Measurements from ENCODE around the gene PHF20. TPM values are rescaled to one million over a fixed set of nuclear protein-coding genes. Genes with fewer than 3 reads are reported as not detected.

The PHF20 gene
- total and polyA plus RNA-seq, 3 donors from 2014 or later: 59.8 to 108 (median 76.1) TPM

DNA sequence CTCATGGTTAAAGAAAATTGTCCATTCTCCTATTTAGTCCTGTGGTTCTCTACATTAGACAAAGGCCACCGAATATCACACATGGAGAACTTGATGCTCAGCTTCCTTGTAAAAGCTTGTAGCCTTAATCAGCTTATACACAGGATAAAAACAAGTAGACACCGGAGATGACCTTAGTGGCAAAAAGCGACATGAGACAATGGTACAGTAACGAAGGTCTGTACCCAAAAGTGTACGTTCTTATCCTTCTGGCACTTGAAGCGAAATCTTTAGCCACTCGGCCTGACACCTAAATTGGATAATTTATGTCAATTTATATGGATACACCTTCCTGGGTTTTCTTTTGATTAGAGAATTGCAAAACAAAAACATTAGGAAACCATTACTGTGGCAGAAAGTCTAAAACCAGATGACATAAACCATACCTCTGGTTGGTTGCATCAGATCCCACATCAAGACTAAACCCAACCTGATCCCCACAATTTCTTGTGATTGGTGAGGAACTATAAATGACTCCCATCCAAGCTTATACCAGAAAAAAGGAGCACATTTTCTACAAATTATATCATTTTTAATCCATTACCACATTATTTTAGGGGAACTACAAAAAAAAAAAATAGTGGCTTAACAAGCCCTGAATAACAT lies 35.9 kb upstream of the PHF20 start:
- peaks cover 29% of the 10 kb centered on the region for H3K4me1 ChIP-seq
- H3K27me3 ChIP-seq: no peaks in the 10 kb centered on the region
- H3K36me3 ChIP-seq (ENCODE audit: low read depth, missing control alignments): no peaks in the 10 kb centered on the region
- TF ChIP-seq, protein P1, sequence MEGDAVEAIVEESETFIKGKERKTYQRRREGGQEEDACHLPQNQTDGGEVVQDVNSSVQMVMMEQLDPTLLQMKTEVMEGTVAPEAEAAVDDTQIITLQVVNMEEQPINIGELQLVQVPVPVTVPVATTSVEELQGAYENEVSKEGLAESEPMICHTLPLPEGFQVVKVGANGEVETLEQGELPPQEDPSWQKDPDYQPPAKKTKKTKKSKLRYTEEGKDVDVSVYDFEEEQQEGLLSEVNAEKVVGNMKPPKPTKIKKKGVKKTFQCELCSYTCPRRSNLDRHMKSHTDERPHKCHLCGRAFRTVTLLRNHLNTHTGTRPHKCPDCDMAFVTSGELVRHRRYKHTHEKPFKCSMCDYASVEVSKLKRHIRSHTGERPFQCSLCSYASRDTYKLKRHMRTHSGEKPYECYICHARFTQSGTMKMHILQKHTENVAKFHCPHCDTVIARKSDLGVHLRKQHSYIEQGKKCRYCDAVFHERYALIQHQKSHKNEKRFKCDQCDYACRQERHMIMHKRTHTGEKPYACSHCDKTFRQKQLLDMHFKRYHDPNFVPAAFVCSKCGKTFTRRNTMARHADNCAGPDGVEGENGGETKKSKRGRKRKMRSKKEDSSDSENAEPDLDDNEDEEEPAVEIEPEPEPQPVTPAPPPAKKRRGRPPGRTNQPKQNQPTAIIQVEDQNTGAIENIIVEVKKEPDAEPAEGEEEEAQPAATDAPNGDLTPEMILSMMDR (IDR thresholded peaks at IDR 0.05): no peak
- no peak for TF ChIP-seq POLR2A (IDR thresholded peaks at IDR 0.05)
- WGBS, 2 donors: 34 to 55% methylated on average over 7 of the region's 7 CpGs
- intact Hi-C loops (cut with DNase I; ENCODE audit: low total_unique reads): no loop called here
- no peak overlapping the region for H3K4me3 ChIP-seq
- H3K9me3 ChIP-seq: no peaks in the 10 kb centered on the region
- no peak for DNase-seq
- H3K27ac ChIP-seq: no peak overlapping the region

DNA sequence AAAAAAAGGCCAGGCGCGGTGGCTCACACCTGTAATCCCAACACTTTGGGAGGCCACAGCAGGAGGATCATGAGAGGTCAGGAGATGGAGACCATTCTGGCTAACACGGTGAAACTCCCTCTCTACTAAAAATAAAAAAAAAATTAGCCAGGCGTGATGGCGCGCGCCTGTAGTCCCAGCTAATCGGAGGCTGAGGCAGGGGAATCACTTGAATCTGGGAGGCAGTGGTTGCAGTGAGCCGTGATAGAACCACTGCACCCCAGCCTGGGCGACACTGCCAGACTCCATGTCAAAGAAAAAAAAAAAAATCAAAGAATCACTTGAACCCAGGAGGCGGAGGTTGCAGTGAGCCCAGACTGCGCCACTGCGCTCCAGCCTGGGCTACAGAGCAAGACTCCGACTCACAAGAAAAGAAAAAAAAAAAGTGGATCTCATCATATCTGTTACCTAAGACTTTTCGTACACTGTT lies 33.9 kb upstream of the PHF20 start:
- intact Hi-C loops (cut with DNase I; ENCODE audit: low total_unique reads): no loop called here
- TF ChIP-seq POLR2A (IDR thresholded peaks at IDR 0.05): no peak
- TF ChIP-seq, protein P1 (IDR thresholded peaks at IDR 0.05): no peak
- no peak overlapping the region for H3K4me3 ChIP-seq

DNA sequence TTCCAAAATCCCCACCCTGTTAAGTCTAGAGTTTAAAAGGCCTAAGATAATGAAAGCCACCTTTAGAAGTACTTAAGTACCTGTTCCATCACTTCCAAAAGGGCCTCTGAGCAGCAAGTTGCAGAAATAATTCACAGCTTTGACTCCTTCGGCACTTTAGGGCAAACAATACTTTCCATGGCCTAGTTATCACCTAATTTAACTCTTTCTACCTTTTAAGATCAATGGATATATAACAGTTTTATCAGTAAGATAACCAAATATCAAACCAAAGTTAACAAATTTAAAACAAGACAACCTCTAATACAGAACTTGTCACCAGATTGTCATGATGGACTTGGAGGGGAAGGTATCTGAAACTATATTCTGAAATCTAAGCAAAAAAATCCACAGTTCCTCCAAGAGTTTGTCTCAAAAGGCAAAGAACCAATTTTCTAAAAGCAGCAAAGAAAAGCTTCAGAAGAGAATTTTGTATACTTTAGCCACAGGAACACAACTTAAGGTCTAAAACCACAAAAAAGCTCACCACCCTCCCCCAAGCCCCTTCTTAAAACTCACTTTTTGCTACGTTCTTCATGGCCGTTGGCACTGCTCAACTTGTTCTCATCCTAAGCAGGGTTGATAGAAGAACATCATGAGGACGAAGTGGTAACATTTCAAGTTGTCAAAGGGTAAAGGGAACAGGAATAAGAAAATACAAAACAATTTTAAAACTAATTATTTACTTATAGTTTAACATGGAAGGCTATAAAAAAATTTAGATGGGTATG lies 33.2 kb upstream of the PHF20 start:
- H3K9me3 ChIP-seq: no peaks in the 10 kb centered on the region
- no peak overlapping the region for H3K4me3 ChIP-seq
- no peaks in the 10 kb centered on the region for H3K36me3 ChIP-seq (ENCODE audit: low read depth, missing control alignments)
- no peaks in the 10 kb centered on the region for H3K27me3 ChIP-seq
- H3K27ac ChIP-seq: no peak overlapping the region
- intact Hi-C loops (cut with DNase I; ENCODE audit: low total_unique reads): no loop called here
- TF ChIP-seq, protein P1 (IDR thresholded peaks at IDR 0.05): no peak
- TF ChIP-seq POLR2A (IDR thresholded peaks at IDR 0.05): no peak
- no peak for DNase-seq
- WGBS, 2 donors: 31 to 40% methylated on average over 4 of the region's 4 CpGs
- H3K4me1 ChIP-seq: peaks cover 28% of the 10 kb centered on the region

More for the DNA sequence above, 33.9 kb upstream of the PHF20 start:
- Histone ChIP-seq H3K27me3 (no peaks in the 10 kb centered on the region), H3K36me3 (ENCODE audit: low read depth, missing control alignments) (no peaks in the 10 kb centered on the region), H3K4me1 (peaks cover 23% of the 10 kb centered on the region), H3K27ac (no peak overlapping the region), H3K9me3 (no peaks in the 10 kb centered on the region)
- DNase-seq: no peak
- WGBS, 2 donors: 87 to 90% methylated on average over 15 of the region's 15 CpGs

DNA sequence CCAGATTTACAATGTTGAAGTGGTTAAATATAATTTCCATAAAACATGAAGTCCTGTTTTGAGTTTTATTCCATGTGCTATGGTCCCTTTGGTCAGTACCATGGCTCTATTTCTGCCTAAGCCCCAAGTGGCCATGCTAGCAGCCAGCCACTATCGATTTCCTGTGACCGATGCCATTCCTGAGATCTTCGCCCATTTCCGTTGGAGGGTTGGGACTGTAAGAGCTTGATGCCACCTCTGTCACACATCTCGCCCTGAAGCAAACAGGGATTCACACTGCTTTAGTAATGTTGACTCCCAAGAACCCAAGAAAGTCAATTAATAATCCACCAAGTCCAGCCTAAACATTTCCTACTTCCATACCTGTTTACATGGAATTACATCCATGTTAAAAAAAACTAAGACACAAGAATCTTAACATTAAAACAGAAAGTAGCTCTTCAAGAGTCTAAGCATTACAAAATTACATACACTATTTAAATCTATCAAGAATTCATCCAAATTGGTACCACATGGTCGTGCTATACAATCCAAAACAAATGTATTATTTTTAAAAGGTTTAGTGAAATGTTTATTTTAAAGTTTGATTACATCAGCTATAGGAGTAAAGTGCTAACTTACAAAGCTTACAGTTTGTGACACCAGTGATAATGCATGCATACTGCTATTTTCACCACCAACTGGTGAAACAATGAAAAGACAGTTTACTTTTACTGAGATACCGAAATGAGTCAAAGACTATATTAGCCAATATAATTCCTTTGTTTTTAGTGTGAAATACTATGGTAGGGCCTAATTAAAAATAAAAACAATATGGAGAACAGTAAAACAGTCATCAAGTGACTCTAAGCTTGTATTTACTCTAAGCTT lies 32.3 kb upstream of the PHF20 start:
- Histone ChIP-seq H3K9me3 (no peaks in the 10 kb centered on the region), H3K4me1 (peaks cover 28% of the 10 kb centered on the region), H3K4me3 (no peak overlapping the region), H3K36me3 (ENCODE audit: low read depth, missing control alignments) (no peaks in the 10 kb centered on the region), H3K27me3 (no peaks in the 10 kb centered on the region), H3K27ac (peak overlapping the region in 1 of 2 donors; percentile 97)
- no peak for TF ChIP-seq POLR2A (IDR thresholded peaks at IDR 0.05)
- TF ChIP-seq, protein P1 (IDR thresholded peaks at IDR 0.05): peak in 1 of 3 experiments; percentile 16
- 56 to 63% methylated on average over 7 of the region's 7 CpGs for WGBS, 2 donors
- intact Hi-C loops (cut with DNase I; ENCODE audit: low total_unique reads): no loop called here
- no peak for DNase-seq
